Osteoblast (primary cell): ENCODE data around the gene FRMD5. TPM values are rescaled to one million over a fixed set of nuclear protein-coding genes. Genes with fewer than 3 reads are reported as not detected.
"Not testable (repeated sequence)": the region's sequence is repeated elsewhere in the genome, so short reads cannot be mapped to it uniquely, and the experiment has no call there.

ENCODE experiments used
- DNase-seq: peaks from one replicate; pipeline ENCODE4 v3.0.0; 2011; ENCODE audit warnings: low spot score, mixed read lengths; ENCODE audit not compliant: insufficient read length; ENCODE audit errors: missing footprints
- H2AFZ ChIP-seq: 2 replicates; pipeline ENCODE4 v1.6.0; 2011; ENCODE audit warnings: mild to moderate bottlenecking, low read length
- H3K27ac ChIP-seq: 2 replicates; pipeline ENCODE4 v1.5.1; 2011; ENCODE audit warnings: mild to moderate bottlenecking, low read depth, low read length, moderate library complexity
- H3K27me3 ChIP-seq: 2 replicates; pipeline ENCODE4 v1.6.0; 2012; ENCODE audit warnings: mild to moderate bottlenecking, control low read depth, inconsistent platforms, low read length, moderate library complexity; ENCODE audit not compliant: insufficient read depth
- H3K36me3 ChIP-seq: 2 replicates; pipeline ENCODE4 v1.5.1; 2011; ENCODE audit warnings: mild to moderate bottlenecking, low read length, control low read depth, moderate library complexity; ENCODE audit not compliant: insufficient read depth
- H3K4me1 ChIP-seq: 2 replicates; pipeline ENCODE4 v1.5.1; 2011; ENCODE audit warnings: mild to moderate bottlenecking, low read length, control low read depth, moderate library complexity; ENCODE audit not compliant: insufficient read depth
- H3K4me2 ChIP-seq: 2 replicates; pipeline ENCODE4 v1.6.0; 2011; ENCODE audit warnings: mild to moderate bottlenecking, low read length; ENCODE audit not compliant: insufficient read depth
- H3K4me3 ChIP-seq: fragments of 200-600 bp; sonication (generic); 3 replicates; pipeline ENCODE4 v1.5.1; 2012; ENCODE audit warnings: mild to moderate bottlenecking, low read length, inconsistent platforms; ENCODE audit not compliant: insufficient read depth
- H3K79me2 ChIP-seq: 2 replicates; pipeline ENCODE4 v1.6.0; 2012; ENCODE audit warnings: mild to moderate bottlenecking, low read length, control low read depth, inconsistent platforms; ENCODE audit not compliant: insufficient read depth
- H3K9me3 ChIP-seq: 2 replicates; pipeline ENCODE4 v1.5.1; 2011; ENCODE audit warnings: low read depth, low read length, control low read depth
- H4K20me1 ChIP-seq: 2 replicates; pipeline ENCODE4 v1.6.0; 2012; ENCODE audit warnings: mild to moderate bottlenecking, low read length, control low read depth; ENCODE audit not compliant: insufficient read depth
- total RNA-seq: library from RNA; depleted of rRNA; stranded (reverse); fragments of >200 nt; gene quantifications from 2 replicates; pipeline ENCODE4 v1.2.3, GENCODE V29; 2012
- TF ChIP-seq, protein P1 (sequence below): IDR thresholded peaks from 2 replicates; pipeline ENCODE4 v1.5.1; 2011; ENCODE audit warnings: mild to moderate bottlenecking, low read depth, low read length, moderate library complexity; ENCODE audit errors: extremely low read depth

The FRMD5 gene
- total RNA-seq, 1 donor = 3.3 TPM

DNA sequence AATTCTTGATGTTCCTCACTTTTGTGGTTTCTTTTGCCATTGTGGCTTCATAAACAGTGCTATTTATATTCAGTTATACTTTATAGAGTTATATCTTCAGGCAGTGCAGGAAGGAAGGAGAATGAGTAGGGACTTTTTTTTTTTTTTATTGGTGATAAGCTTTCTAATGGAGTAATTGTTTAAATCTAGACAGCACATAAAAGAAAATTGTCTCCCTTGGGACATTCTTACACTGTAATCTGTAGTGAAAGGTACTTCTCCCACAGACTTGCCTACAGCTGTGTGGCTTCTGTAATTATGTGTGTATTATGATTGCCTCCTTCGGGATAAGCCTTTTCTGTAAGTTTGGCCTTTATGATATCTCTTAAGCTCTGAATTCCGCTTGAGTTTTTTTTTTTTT lies 326.7 kb downstream of the FRMD5 start:
- no peak overlapping the region for H3K4me2 ChIP-seq
- H3K27ac ChIP-seq = no peak overlapping the region
- no peaks in the 10 kb centered on the region for H4K20me1 ChIP-seq
- no peaks in the 10 kb centered on the region for H3K79me2 ChIP-seq
- DNase-seq = no peak
- H3K4me3 ChIP-seq = no peak overlapping the region
- H3K27me3 ChIP-seq = no peaks in the 10 kb centered on the region
- no peaks in the 10 kb centered on the region for H3K9me3 ChIP-seq
- H3K4me1 ChIP-seq = no peaks in the 10 kb centered on the region
- peaks cover 6% of the 10 kb centered on the region for H3K36me3 ChIP-seq
- TF ChIP-seq, protein P1, sequence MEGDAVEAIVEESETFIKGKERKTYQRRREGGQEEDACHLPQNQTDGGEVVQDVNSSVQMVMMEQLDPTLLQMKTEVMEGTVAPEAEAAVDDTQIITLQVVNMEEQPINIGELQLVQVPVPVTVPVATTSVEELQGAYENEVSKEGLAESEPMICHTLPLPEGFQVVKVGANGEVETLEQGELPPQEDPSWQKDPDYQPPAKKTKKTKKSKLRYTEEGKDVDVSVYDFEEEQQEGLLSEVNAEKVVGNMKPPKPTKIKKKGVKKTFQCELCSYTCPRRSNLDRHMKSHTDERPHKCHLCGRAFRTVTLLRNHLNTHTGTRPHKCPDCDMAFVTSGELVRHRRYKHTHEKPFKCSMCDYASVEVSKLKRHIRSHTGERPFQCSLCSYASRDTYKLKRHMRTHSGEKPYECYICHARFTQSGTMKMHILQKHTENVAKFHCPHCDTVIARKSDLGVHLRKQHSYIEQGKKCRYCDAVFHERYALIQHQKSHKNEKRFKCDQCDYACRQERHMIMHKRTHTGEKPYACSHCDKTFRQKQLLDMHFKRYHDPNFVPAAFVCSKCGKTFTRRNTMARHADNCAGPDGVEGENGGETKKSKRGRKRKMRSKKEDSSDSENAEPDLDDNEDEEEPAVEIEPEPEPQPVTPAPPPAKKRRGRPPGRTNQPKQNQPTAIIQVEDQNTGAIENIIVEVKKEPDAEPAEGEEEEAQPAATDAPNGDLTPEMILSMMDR = no peak
- H2AFZ ChIP-seq = no peak overlapping the region

DNA sequence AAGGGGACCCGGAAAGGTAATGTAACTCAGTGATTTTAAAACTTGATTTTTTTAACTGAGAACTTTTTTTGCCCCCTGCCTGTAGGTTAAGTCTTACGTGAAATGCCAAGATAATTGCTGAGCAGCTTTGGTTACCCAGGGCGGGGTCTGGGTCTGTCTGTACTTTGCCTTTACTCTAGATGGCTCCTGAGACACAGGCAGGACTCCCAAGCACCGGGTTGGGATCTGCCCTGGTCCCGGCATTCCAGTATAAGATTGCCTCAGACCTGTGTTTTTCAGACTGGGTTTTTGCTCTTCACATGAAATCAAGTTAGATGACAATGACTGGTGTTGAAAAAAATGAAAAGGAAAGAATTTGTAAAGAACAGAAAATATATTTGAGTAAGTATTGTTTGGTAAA lies 328.0 kb downstream of the FRMD5 start:
- H3K4me2 ChIP-seq = no peak overlapping the region
- DNase-seq = no peak
- no peak overlapping the region for H2AFZ ChIP-seq
- no peaks in the 10 kb centered on the region for H3K9me3 ChIP-seq
- peaks cover 5% of the 10 kb centered on the region for H3K36me3 ChIP-seq
- H3K27me3 ChIP-seq = no peaks in the 10 kb centered on the region
- H3K4me1 ChIP-seq = no peaks in the 10 kb centered on the region
- no peaks in the 10 kb centered on the region for H3K79me2 ChIP-seq
- TF ChIP-seq, protein P1 = no peak
- no peak overlapping the region for H3K4me3 ChIP-seq
- no peaks in the 10 kb centered on the region for H4K20me1 ChIP-seq
- no peak overlapping the region for H3K27ac ChIP-seq

DNA sequence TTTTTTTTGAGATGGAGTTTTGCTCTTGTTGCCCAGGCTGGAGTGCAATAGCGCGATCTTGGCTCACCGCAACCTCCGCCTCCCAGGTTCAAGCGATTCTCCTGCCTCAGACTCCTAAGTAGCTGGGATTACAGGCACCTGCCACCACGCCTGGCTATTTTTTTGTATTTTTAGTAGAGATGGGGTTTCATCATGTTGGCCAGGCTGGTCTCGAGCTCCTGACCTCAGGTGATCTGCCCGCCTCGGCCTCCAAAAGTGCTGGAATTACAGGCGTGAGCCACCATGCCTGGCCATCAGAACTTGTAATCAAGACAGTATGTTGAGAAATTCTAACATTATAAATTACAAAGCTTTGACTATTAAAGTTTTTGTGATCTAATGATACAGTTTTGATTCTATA lies 328.4 kb downstream of the FRMD5 start:
- not testable (repeated sequence) for H3K79me2 ChIP-seq, H3K9me3 ChIP-seq, DNase-seq, H3K4me2 ChIP-seq, H3K4me3 ChIP-seq, H3K27ac ChIP-seq, H2AFZ ChIP-seq, H3K36me3 ChIP-seq, H3K4me1 ChIP-seq, H4K20me1 ChIP-seq, H3K27me3 ChIP-seq

DNA sequence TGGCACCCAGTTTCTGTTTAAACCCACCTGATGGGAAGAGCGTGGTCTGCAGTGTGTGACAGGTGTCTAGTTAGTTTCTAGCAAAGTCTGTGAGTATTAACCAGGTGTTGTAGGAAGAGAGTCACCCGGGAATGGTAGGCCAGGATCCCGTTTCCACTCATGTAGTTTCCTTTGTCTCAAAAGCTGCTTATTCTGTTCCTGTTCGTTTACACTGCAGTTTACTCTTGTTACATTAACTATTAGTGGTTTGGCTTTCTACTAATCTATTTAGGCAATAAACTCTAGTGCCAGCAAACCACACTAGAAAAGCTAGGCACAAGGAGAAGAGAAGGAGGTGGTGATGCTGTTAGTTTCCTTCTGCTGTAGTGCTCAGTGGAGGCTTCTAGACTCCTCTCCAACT lies 335.5 kb downstream of the FRMD5 start:
- no peak for DNase-seq

More for the DNA sequence above, 335.5 kb downstream of the FRMD5 start:
- Histone ChIP-seq H3K4me3 (no peak overlapping the region), H4K20me1 (no peaks in the 10 kb centered on the region), H3K4me2 (no peak overlapping the region), H2AFZ (no peak overlapping the region), H3K27me3 (no peaks in the 10 kb centered on the region), H3K36me3 (peaks cover 11% of the 10 kb centered on the region), H3K4me1 (no peaks in the 10 kb centered on the region), H3K9me3 (no peaks in the 10 kb centered on the region), H3K27ac (no peak overlapping the region), H3K79me2 (no peaks in the 10 kb centered on the region)
- TF ChIP-seq, protein P1 = no peak
